B cell (primary cell): ENCODE data around the gene QSER1. TPM values are rescaled to one million over a fixed set of nuclear protein-coding genes. Genes with fewer than 3 reads are reported as not detected.

ENCODE experiments used
- ATAC-seq: fragments of 200-7000 bp; cut with Tn5 transposase; one replicate; pipeline ENCODE4 v1.10.0; 2021; ENCODE audit warnings: low read depth, mild to moderate bottlenecking, moderate number of reproducible peaks, moderate library complexity
- CTCF ChIA-PET: fragments of 350-600 bp; sonication (Branson Sonifier 250); formaldehyde crosslinking; loops from one replicate; lab custom pipeline; 2021; ENCODE audit warnings: antibody characterized with exemption, inconsistent platforms; lab: Charles Lee
- POLR2A ChIA-PET: fragments of 350-600 bp; sonication (Branson Sonifier 250); formaldehyde crosslinking; loops from one replicate; lab custom pipeline; 2021; ENCODE audit warnings: antibody characterized with exemption; lab: Charles Lee
- DNase-seq: peaks from one replicate; pipeline ENCODE4 v3.0.0; 2013
- H2AFZ ChIP-seq: 2 replicates; pipeline ENCODE4 v1.6.1; 2012; ENCODE audit warnings: mild to moderate bottlenecking, low read depth, low read length; ENCODE audit not compliant: insufficient read depth, poor library complexity, severe bottlenecking
- H3K27ac ChIP-seq, 2 donors: 1 replicate in 1 of 2; 2 replicates in 1 of 2; pipeline ENCODE4 v1.5.1; 2012 to 2013; ENCODE audit warnings: low read length in 2 of 2, mild to moderate bottlenecking in 2 of 2, moderate library complexity in 1 of 2
- H3K27me3 ChIP-seq, 4 experiments: fragments of 200-600 bp in 1 of 4; sonication (generic) in 1 of 4; replicated peaks in 1 of 4; 1 replicate in 2 of 4; 2 replicates in 2 of 4; pipeline versions ENCODE4 v1.6.1 to v1.7.0; 2013 to 2016; ENCODE audit warnings: low read length in 3 of 4, mild to moderate bottlenecking in 2 of 4, mixed read lengths in 1 of 4, moderate library complexity in 1 of 4; ENCODE audit not compliant: insufficient read depth in 4 of 4, control insufficient read depth in 3 of 4; ENCODE audit errors: control extremely low read depth in 1 of 4
- H3K36me3 ChIP-seq, 2 experiments: replicated peaks in 1 of 2; 1 replicate in 1 of 2; 2 replicates in 1 of 2; pipeline versions ENCODE4 v1.6.1 to v1.7.1; 2013; ENCODE audit warnings: low read length in 1 of 2; ENCODE audit not compliant: insufficient read depth in 2 of 2, control insufficient read depth in 1 of 2; ENCODE audit errors: control extremely low read depth in 1 of 2, extremely low read depth in 1 of 2
- H3K4me1 ChIP-seq, 2 donors: fragments of 200-600 bp in 1 of 2; sonication (generic) in 1 of 2; 1 replicate in 1 of 2; 2 replicates in 1 of 2; pipeline versions ENCODE4 v1.5.1 to v1.6.1; 2013 to 2017; ENCODE audit warnings: low read length in 2 of 2; ENCODE audit not compliant: control insufficient read depth in 2 of 2, insufficient read depth in 2 of 2
- H3K4me2 ChIP-seq: replicated peaks from 2 replicates; pipeline ENCODE3; 2012; ENCODE audit warnings: mild to moderate bottlenecking, low read depth, low read length; ENCODE audit not compliant: poor library complexity, severe bottlenecking
- H3K4me3 ChIP-seq, 5 experiments: fragments of 200-600 bp in 1 of 5; sonication (generic) in 1 of 5; 1 replicate in 3 of 5; 2 replicates in 2 of 5; pipeline versions ENCODE4 v1.5.1 to v1.7.0; 2011 to 2016; ENCODE audit warnings: low read length in 4 of 5, mild to moderate bottlenecking in 4 of 5, low read depth in 2 of 5, control low read depth in 1 of 5, moderate library complexity in 1 of 5; ENCODE audit not compliant: insufficient read depth in 1 of 5; ENCODE audit errors: control extremely low read depth in 1 of 5, extremely low read depth in 1 of 5
- H3K79me2 ChIP-seq: fragments of 200-600 bp; sonication (generic); one replicate; pipeline ENCODE4 v1.6.0; 2016; ENCODE audit warnings: low read length; ENCODE audit not compliant: control insufficient read depth, insufficient read depth
- H3K9ac ChIP-seq: fragments of 200-600 bp; sonication (generic); 2 replicates; pipeline ENCODE4 v1.6.1; 2017; ENCODE audit warnings: mild to moderate bottlenecking, low read length, moderate library complexity
- H3K9me3 ChIP-seq, 3 donors: one replicate each; pipeline versions ENCODE4 v1.6.1 to v1.7.1; 2013; ENCODE audit warnings: low read length in 2 of 3; ENCODE audit not compliant: control insufficient read depth in 2 of 3, insufficient read depth in 1 of 3; ENCODE audit errors: control extremely low read depth in 1 of 3
- H4K20me1 ChIP-seq: 2 replicates; pipeline ENCODE4 v1.6.0; 2012; ENCODE audit warnings: mild to moderate bottlenecking, low read length; ENCODE audit not compliant: insufficient read depth, control insufficient read depth, poor library complexity, severe bottlenecking
- H3K27ac Mint-ChIP-seq: one replicate; pipeline ENCODE4 v1.8.0; 2021; ENCODE audit warnings: mixed read lengths
- H3K27me3 Mint-ChIP-seq: one replicate; pipeline ENCODE4 v1.8.0; 2021; ENCODE audit warnings: mixed read lengths
- H3K4me1 Mint-ChIP-seq: one replicate; pipeline ENCODE4 v1.8.0; 2021; ENCODE audit warnings: mixed read lengths
- H3K4me3 Mint-ChIP-seq: one replicate; pipeline ENCODE4 v1.8.0; 2021; ENCODE audit warnings: mixed read lengths
- H3K9me3 Mint-ChIP-seq: one replicate; pipeline ENCODE4 v1.8.0; 2022; ENCODE audit warnings: mixed read lengths; ENCODE audit not compliant: insufficient read depth
- EZH2 ChIP-seq: IDR thresholded peaks from 2 replicates; pipeline ENCODE4 v1.6.1; 2012; ENCODE audit warnings: borderline replicate concordance, low read depth, mild to moderate bottlenecking, moderate library complexity, low read length; ENCODE audit not compliant: insufficient read depth, poor library complexity, severe bottlenecking
- WGBS: methylation state at CpG from one replicate; pipeline ENCODE4 v1.1.5; 2013; ENCODE audit warnings: missing lambda C conversion rate; ENCODE audit not compliant: insufficient coverage; 5-methylcytosine and 5-hydroxymethylcytosine counted together
- intact Hi-C: fragments of 100-400 bp; cut with micrococcal nuclease; formaldehyde crosslinking; loops from one replicate; pipeline ENCODE4 v1.10.0; 2022
- polyA plus RNA-seq: library from polyadenylated mRNA; depleted of rRNA; stranded (reverse); fragments of >200 nt; gene quantifications from 2 replicates; pipeline ENCODE4 v1.2.3, GENCODE V29; 2012
- total RNA-seq, 2 donors: library from RNA; stranded (reverse); fragments of 120-200 nt in 1 of 2; gene quantifications; 1 replicate in 1 of 2; 2 replicates in 1 of 2; pipeline versions ENCODE4 v1.2.3 to v1.2.4, GENCODE V29; 2013 to 2022
- TF ChIP-seq, protein P1 (sequence below): fragments of 200-600 bp; IDR thresholded peaks from one replicate; pipeline ENCODE4 v1.8.0; 2022; ENCODE audit warnings: antibody characterized with exemption, mild to moderate bottlenecking

QSER1 gene
- total and polyA plus RNA-seq, 2 donors (not counting 1 experiment from before 2014, with no cell fraction given) = 2.5 to 23.1 TPM

DNA sequence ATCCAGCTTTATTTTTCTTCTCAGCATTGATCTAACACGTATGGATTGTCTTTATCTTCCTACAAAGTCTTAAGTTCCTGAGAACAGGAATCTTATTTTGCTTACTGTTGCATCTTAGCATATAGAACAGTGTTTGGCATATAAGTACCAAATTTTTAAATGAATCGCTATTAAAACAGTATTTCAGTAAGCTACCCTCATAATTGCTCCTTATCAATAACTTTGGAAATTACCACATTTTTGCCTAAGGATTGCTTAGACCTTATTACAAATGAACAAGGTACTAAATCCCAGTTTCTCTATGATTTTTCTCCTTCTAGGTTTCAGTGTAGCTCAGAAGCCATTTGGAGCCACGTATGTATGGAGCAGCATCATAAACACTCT lies 132.7 kb downstream of the QSER1 start:
- Histone ChIP-seq H3K4me2 (no peak overlapping the region), H3K79me2 (no peaks in the 10 kb centered on the region), H4K20me1 (no peaks in the 10 kb centered on the region), H3K27me3 (no peaks in the 10 kb centered on the region), H3K36me3 (no peaks in the 10 kb centered on the region), H3K9me3 (no peaks in the 10 kb centered on the region), H3K9ac (no peak overlapping the region), H3K27ac (no peak overlapping the region), H2AFZ (no peak overlapping the region), H3K4me1 (no peaks in the 10 kb centered on the region), H3K4me3 (no peak overlapping the region)
- TF ChIP-seq EZH2 = no peak
- TF ChIP-seq, protein P1, sequence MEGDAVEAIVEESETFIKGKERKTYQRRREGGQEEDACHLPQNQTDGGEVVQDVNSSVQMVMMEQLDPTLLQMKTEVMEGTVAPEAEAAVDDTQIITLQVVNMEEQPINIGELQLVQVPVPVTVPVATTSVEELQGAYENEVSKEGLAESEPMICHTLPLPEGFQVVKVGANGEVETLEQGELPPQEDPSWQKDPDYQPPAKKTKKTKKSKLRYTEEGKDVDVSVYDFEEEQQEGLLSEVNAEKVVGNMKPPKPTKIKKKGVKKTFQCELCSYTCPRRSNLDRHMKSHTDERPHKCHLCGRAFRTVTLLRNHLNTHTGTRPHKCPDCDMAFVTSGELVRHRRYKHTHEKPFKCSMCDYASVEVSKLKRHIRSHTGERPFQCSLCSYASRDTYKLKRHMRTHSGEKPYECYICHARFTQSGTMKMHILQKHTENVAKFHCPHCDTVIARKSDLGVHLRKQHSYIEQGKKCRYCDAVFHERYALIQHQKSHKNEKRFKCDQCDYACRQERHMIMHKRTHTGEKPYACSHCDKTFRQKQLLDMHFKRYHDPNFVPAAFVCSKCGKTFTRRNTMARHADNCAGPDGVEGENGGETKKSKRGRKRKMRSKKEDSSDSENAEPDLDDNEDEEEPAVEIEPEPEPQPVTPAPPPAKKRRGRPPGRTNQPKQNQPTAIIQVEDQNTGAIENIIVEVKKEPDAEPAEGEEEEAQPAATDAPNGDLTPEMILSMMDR = no peak
- Mint-ChIP-seq H3K27me3 (peaks cover 15% of the 10 kb centered on the region), H3K27ac (no peak overlapping the region), H3K9me3 (no peaks in the 10 kb centered on the region), H3K4me1 (no peaks in the 10 kb centered on the region), H3K4me3 (no peak overlapping the region)
- DNase-seq = no peak
- ATAC-seq = no peak
- intact Hi-C loops = no loop called here
- WGBS = no CpG with 5 or more reads among the region's 3 CpGs
- CTCF ChIA-PET = interaction anchor here (2.7 kb wide), 1 partner anchor 41 kb away, joined by 7 read pairs; no protein-coding TSS in a partner anchor
- POLR2A ChIA-PET = no interaction called here

DNA sequence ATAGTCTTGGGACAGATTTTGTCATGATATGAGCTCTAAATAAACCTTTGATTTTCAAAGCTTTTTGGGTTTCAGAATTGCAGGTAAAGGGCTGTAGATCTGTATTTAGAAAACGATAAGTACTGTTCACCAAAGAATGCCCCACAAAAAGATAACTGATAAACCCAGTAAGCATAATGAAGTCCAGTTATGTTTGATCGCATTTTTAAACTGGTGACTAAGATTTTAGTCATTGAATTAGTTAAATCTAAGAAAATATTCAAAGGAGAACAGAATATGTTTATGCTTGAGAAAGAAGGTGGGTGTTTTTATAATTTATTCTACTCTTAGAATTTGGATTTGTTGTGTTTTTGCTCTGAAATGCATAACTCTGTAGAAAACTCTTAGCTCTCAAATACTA lies 134.6 kb downstream of the QSER1 start:
- CTCF ChIA-PET = no interaction called here
- ATAC-seq = no peak

More for the DNA sequence above, 134.6 kb downstream of the QSER1 start:
- H3K9me3 Mint-ChIP-seq = no peaks in the 10 kb centered on the region
- intact Hi-C loops = no loop called here
- peaks cover 8% of the 10 kb centered on the region for H3K27me3 Mint-ChIP-seq
- no peak overlapping the region for H2AFZ ChIP-seq
- no peak overlapping the region for H3K9ac ChIP-seq
- POLR2A ChIA-PET = no interaction called here
- H3K4me1 Mint-ChIP-seq = no peaks in the 10 kb centered on the region
- no peaks in the 10 kb centered on the region for H4K20me1 ChIP-seq
- DNase-seq = no peak
- no peak overlapping the region for H3K4me3 Mint-ChIP-seq
- WGBS = no CpG with 5 or more reads among the region's 2 CpGs
- no peak overlapping the region for H3K4me2 ChIP-seq
- H3K36me3 ChIP-seq = no peaks in the 10 kb centered on the region
- no peaks in the 10 kb centered on the region for H3K27me3 ChIP-seq
- no peak overlapping the region for H3K27ac ChIP-seq
- H3K9me3 ChIP-seq = no peaks in the 10 kb centered on the region
- H3K27ac Mint-ChIP-seq = no peak overlapping the region
- no peak overlapping the region for H3K4me3 ChIP-seq
- no peaks in the 10 kb centered on the region for H3K4me1 ChIP-seq
- H3K79me2 ChIP-seq = no peaks in the 10 kb centered on the region
- TF ChIP-seq EZH2 = no peak
- TF ChIP-seq, protein P1 = no peak
